H9 (cell line): ENCODE measurements around the gene C6orf47. TPM values are rescaled to one million over a fixed set of nuclear protein-coding genes. Genes with fewer than 3 reads are reported as not detected.

Experiments used
- DNase-seq: peaks from one replicate; pipeline ENCODE4 v3.0.0-alpha.2; 2017
- H2AFZ ChIP-seq: one replicate; pipeline ENCODE4 v1.6.1; 2013; ENCODE audit warnings: mild to moderate bottlenecking, low read length, control low read depth, moderate library complexity
- H2AK5ac ChIP-seq: 2 replicates; pipeline ENCODE4 v1.6.1; 2013; ENCODE audit warnings: low read length, control low read depth, mixed read lengths; ENCODE audit not compliant: insufficient read length
- H2BK120ac ChIP-seq: one replicate; pipeline ENCODE4 v1.6.1; 2013; ENCODE audit warnings: low read depth, mild to moderate bottlenecking, low read length, control low read depth, inconsistent platforms; ENCODE audit not compliant: poor library complexity, severe bottlenecking
- H2BK12ac ChIP-seq: 2 replicates; pipeline ENCODE4 v1.6.1; 2013; ENCODE audit warnings: low read length, control low read depth, mixed read lengths, low read depth; ENCODE audit not compliant: insufficient read length
- H2BK15ac ChIP-seq: 2 replicates; pipeline ENCODE4 v1.6.1; 2013; ENCODE audit warnings: low read depth, low read length, control low read depth
- H2BK20ac ChIP-seq: one replicate; pipeline ENCODE4 v1.6.1; 2013; ENCODE audit warnings: low read depth, mild to moderate bottlenecking, low read length, control low read depth, inconsistent platforms; ENCODE audit not compliant: poor library complexity, severe bottlenecking
- H2BK5ac ChIP-seq: 2 replicates; pipeline ENCODE4 v1.6.1; 2013; ENCODE audit warnings: low read length, control low read depth, mixed read lengths; ENCODE audit not compliant: insufficient read length
- H3K14ac ChIP-seq: 2 replicates; pipeline ENCODE4 v1.6.1; 2013; ENCODE audit warnings: low read length, control low read depth; ENCODE audit not compliant: insufficient read depth
- H3K18ac ChIP-seq: 2 replicates; pipeline ENCODE4 v1.6.1; 2013; ENCODE audit warnings: low read depth, mild to moderate bottlenecking, mixed read lengths, low read length, control low read depth; ENCODE audit not compliant: insufficient read length
- H3K23ac ChIP-seq: 2 replicates; pipeline ENCODE4 v1.6.1; 2013; ENCODE audit warnings: low read length, control low read depth, mixed read lengths, low read depth; ENCODE audit not compliant: insufficient read length
- H3K23me2 ChIP-seq: 2 replicates; pipeline ENCODE4 v1.6.1; 2013; ENCODE audit warnings: low read depth, mild to moderate bottlenecking, mixed read lengths, low read length, control low read depth; ENCODE audit not compliant: insufficient read length, poor library complexity, severe bottlenecking
- H3K27ac ChIP-seq: 2 replicates; pipeline ENCODE4 v1.5.1; 2013; ENCODE audit warnings: low read length, control low read depth, mixed read lengths, low read depth; ENCODE audit not compliant: insufficient read length
- H3K27me3 ChIP-seq: 2 replicates; pipeline ENCODE4 v1.6.1; 2013; ENCODE audit warnings: low read length, control low read depth, inconsistent platforms; ENCODE audit not compliant: insufficient read depth
- H3K4ac ChIP-seq: 2 replicates; pipeline ENCODE4 v1.6.1; 2013; ENCODE audit warnings: low read depth, mild to moderate bottlenecking, control low read depth, inconsistent platforms, low read length, moderate library complexity
- H3K4me1 ChIP-seq: 2 replicates; pipeline ENCODE4 v1.6.1; 2013; ENCODE audit warnings: low read length, control low read depth, inconsistent platforms; ENCODE audit not compliant: insufficient read depth
- H3K4me2 ChIP-seq: 2 replicates; pipeline ENCODE4 v1.6.1; 2013; ENCODE audit warnings: low read length, control low read depth, mixed read lengths; ENCODE audit not compliant: insufficient read length, insufficient read depth
- H3K56ac ChIP-seq: 2 replicates; pipeline ENCODE4 v1.6.1; 2013; ENCODE audit warnings: low read depth, mild to moderate bottlenecking, mixed read lengths, low read length, control low read depth; ENCODE audit not compliant: insufficient read length
- H3K79me1 ChIP-seq: 2 replicates; pipeline ENCODE4 v1.6.1; 2013; ENCODE audit warnings: low read depth, mild to moderate bottlenecking, moderate library complexity, low read length, control low read depth, inconsistent platforms; ENCODE audit not compliant: insufficient read depth, poor library complexity, severe bottlenecking
- H3K79me2 ChIP-seq: 2 replicates; pipeline ENCODE4 v1.6.1; 2013; ENCODE audit warnings: low read length, control low read depth, inconsistent platforms; ENCODE audit not compliant: insufficient read depth
- H3K9ac ChIP-seq: 2 replicates; pipeline ENCODE4 v1.6.1; 2013; ENCODE audit warnings: low read length, control low read depth, mixed read lengths; ENCODE audit not compliant: insufficient read length; ENCODE audit errors: extremely low read depth
- H3K9me3 ChIP-seq: one replicate; pipeline ENCODE4 v1.6.1; 2013; ENCODE audit warnings: low read depth, low read length, inconsistent platforms; ENCODE audit not compliant: control insufficient read depth
- H3T11ph ChIP-seq: one replicate; pipeline ENCODE4 v1.6.1; 2013; ENCODE audit warnings: mild to moderate bottlenecking, low read length, control low read depth, inconsistent platforms
- H4K20me1 ChIP-seq: one replicate; pipeline ENCODE4 v1.6.1; 2013; ENCODE audit not compliant: control insufficient read depth, insufficient read length, insufficient read depth
- H4K5ac ChIP-seq: 2 replicates; pipeline ENCODE4 v1.6.1; 2013; ENCODE audit warnings: low read depth, mild to moderate bottlenecking, mixed read lengths, low read length, control low read depth; ENCODE audit not compliant: insufficient read length
- H4K8ac ChIP-seq: replicated peaks from 2 replicates; pipeline ENCODE4 v1.6.1; 2013; ENCODE audit warnings: low read length, control low read depth, mixed read lengths, low read depth; ENCODE audit not compliant: insufficient read length
- H4K91ac ChIP-seq: 2 replicates; pipeline ENCODE4 v1.6.1; 2013; ENCODE audit warnings: low read depth, mild to moderate bottlenecking, moderate library complexity, mixed read lengths, low read length, control low read depth; ENCODE audit not compliant: insufficient read length
- H3K27ac Mint-ChIP-seq, 3 experiments: 2 replicates in 2 of 3; 3 replicates in 1 of 3; pipeline ENCODE4 v1.8.0; 2020 to 2021; ENCODE audit warnings: mixed read lengths in 3 of 3, mild to moderate bottlenecking in 1 of 3, moderate library complexity in 1 of 3
- H3K27me3 Mint-ChIP-seq: 2 replicates; pipeline ENCODE4 v1.8.0; 2021; ENCODE audit warnings: low read depth, mild to moderate bottlenecking, moderate library complexity, mixed read lengths
- H3K36me3 Mint-ChIP-seq, 3 experiments: 2 replicates in 2 of 3; 3 replicates in 1 of 3; pipeline ENCODE4 v1.8.0; 2020 to 2021; ENCODE audit warnings: low read depth in 3 of 3, mixed read lengths in 3 of 3; ENCODE audit not compliant: insufficient read depth in 1 of 3
- H3K4me1 Mint-ChIP-seq, 2 experiments: 2 replicates each; pipeline ENCODE4 v1.8.0; 2020; ENCODE audit warnings: mixed read lengths in 2 of 2
- H3K4me3 Mint-ChIP-seq, 2 experiments: 2 replicates in 1 of 2; 3 replicates in 1 of 2; pipeline ENCODE4 v1.8.0; 2020 to 2021; ENCODE audit warnings: mild to moderate bottlenecking in 2 of 2, mixed read lengths in 2 of 2, moderate library complexity in 1 of 2
- H3K9me3 Mint-ChIP-seq, 2 experiments: 2 replicates in 1 of 2; 3 replicates in 1 of 2; pipeline ENCODE4 v1.8.0; 2020; ENCODE audit warnings: mild to moderate bottlenecking in 2 of 2, mixed read lengths in 2 of 2, moderate library complexity in 1 of 2
- CTCF ChIP-seq: fragments of 200-600 bp; sonication (generic); conservative IDR thresholded peaks from 3 replicates; pipeline ENCODE4 v1.8.0; 2021; ENCODE audit warnings: antibody characterized with exemption, mild to moderate bottlenecking
- WGBS: extraction: QIAGEN DNeasy Blood & Tissue Kit; methylation state at CpG from one replicate; pipeline ENCODE4 v1.1.7; 2013; ENCODE audit warnings: missing lambda C conversion rate, low lambda C conversion rate, mixed read lengths; ENCODE audit not compliant: insufficient read length; ENCODE audit errors: extremely low coverage; 5-methylcytosine and 5-hydroxymethylcytosine counted together
- total RNA-seq: library from RNA; stranded (reverse); gene quantifications from 2 replicates; pipeline ENCODE4 v1.2.1, GENCODE V29; 2021

C6orf47 gene
- total RNA-seq, 1 experiment from 2014 or later: 19.0 TPM

- Histone ChIP-seq H3K56ac (no peak overlapping the region), H3K79me2 (peaks cover 20% of the 10 kb centered on the region), H3K9ac (peak overlapping the region; percentile 91), H3K27me3 (no peaks in the 10 kb centered on the region), H2AK5ac (no peak overlapping the region), H3K79me1 (peaks cover 4% of the 10 kb centered on the region), H4K8ac (no peak overlapping the region), H4K20me1 (no peaks in the 10 kb centered on the region), H4K91ac (no peak overlapping the region), H3K4ac (no peak overlapping the region), H3K4me1 (peaks cover 3% of the 10 kb centered on the region; the same call in 1 of the 2 replicates), H3K23ac (no peak overlapping the region), H3K14ac (no peak overlapping the region), H2BK12ac (no peak overlapping the region), H2AFZ (no peak overlapping the region), H2BK120ac (no peak overlapping the region), H3K27ac (no peak overlapping the region), H3K4me2 (peak overlapping the region; percentile 92), H2BK20ac (no peak overlapping the region), H2BK15ac (no peak overlapping the region), H3K23me2 (peaks cover 8% of the 10 kb centered on the region), H2BK5ac (no peak overlapping the region), H3T11ph (no peak overlapping the region), H4K5ac (no peak overlapping the region), H3K9me3 (no peaks in the 10 kb centered on the region), H3K18ac (no peak overlapping the region)
- Mint-ChIP-seq H3K4me1 (peaks cover 14 to 16% of the 10 kb centered on the region in 2 experiments), H3K27me3 (no peaks in the 10 kb centered on the region), H3K9me3 (no peaks in the 10 kb centered on the region; a peak in 1 of 5 replicates), H3K4me3 (peak overlapping the region; percentile 93 to 98), H3K27ac (peak overlapping the region; percentile 32 to 99 (median 98); a peak in 6 of 7 replicates), H3K36me3 (peaks cover 53 to 59% (median 59%) of the 10 kb centered on the region in 3 experiments)
- no peak for TF ChIP-seq CTCF
- DNase-seq: no peak
- no CpG with 5 or more reads among the region's 4 CpGs for WGBS
These were observed 38.6 kb downstream of the C6orf47 start for GRCh38 chr6:31621991-31622390.
